Coronary artery (tissue), 2 donors: ENCODE data around the gene HOXB6.
A peak's percentile ranks its signal among the peaks of the same experiment; 100 is the strongest.

Experiments
- DNase-seq: peaks from one replicate; pipeline ENCODE4 v3.0.0-alpha.2; 2017; ENCODE audit warnings: low spot score
- H3K27ac ChIP-seq, 2 donors: fragments of 200-600 bp; sonication (generic); one replicate each; pipeline ENCODE4 v1.5.1; 2016 to 2019
- H3K4me3 ChIP-seq: fragments of 200-600 bp; sonication (generic); 2 replicates; pipeline ENCODE4 v1.5.1; 2016; ENCODE audit warnings: mild to moderate bottlenecking, moderate library complexity
- TF ChIP-seq, protein P1 (sequence below): fragments of 200-600 bp; sonication (generic); IDR thresholded peaks from one replicate; pipeline ENCODE4 v1.5.1; 2019; ENCODE audit warnings: antibody characterized with exemption

The HOXB6 gene

DNA sequence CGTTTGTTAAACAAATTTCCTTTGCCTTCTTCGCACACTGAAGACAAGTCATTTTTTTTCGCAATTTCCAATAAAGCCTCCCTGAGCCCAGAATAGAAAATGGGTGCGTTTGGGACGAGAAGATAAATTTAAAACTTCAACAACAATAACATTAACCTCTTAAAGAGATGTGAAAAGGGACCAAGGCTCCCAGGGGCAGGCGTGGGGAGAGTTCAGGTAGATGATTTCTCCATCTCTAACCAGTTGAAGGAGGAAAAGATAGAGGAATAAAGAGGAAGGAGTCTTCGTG lies 25.4 kb downstream of the HOXB6 start:
- TF ChIP-seq, protein P1, sequence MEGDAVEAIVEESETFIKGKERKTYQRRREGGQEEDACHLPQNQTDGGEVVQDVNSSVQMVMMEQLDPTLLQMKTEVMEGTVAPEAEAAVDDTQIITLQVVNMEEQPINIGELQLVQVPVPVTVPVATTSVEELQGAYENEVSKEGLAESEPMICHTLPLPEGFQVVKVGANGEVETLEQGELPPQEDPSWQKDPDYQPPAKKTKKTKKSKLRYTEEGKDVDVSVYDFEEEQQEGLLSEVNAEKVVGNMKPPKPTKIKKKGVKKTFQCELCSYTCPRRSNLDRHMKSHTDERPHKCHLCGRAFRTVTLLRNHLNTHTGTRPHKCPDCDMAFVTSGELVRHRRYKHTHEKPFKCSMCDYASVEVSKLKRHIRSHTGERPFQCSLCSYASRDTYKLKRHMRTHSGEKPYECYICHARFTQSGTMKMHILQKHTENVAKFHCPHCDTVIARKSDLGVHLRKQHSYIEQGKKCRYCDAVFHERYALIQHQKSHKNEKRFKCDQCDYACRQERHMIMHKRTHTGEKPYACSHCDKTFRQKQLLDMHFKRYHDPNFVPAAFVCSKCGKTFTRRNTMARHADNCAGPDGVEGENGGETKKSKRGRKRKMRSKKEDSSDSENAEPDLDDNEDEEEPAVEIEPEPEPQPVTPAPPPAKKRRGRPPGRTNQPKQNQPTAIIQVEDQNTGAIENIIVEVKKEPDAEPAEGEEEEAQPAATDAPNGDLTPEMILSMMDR = no peak
- H3K4me3 ChIP-seq = no peak overlapping the region
- H3K27ac ChIP-seq = no peak overlapping the region
- no peak for DNase-seq

DNA sequence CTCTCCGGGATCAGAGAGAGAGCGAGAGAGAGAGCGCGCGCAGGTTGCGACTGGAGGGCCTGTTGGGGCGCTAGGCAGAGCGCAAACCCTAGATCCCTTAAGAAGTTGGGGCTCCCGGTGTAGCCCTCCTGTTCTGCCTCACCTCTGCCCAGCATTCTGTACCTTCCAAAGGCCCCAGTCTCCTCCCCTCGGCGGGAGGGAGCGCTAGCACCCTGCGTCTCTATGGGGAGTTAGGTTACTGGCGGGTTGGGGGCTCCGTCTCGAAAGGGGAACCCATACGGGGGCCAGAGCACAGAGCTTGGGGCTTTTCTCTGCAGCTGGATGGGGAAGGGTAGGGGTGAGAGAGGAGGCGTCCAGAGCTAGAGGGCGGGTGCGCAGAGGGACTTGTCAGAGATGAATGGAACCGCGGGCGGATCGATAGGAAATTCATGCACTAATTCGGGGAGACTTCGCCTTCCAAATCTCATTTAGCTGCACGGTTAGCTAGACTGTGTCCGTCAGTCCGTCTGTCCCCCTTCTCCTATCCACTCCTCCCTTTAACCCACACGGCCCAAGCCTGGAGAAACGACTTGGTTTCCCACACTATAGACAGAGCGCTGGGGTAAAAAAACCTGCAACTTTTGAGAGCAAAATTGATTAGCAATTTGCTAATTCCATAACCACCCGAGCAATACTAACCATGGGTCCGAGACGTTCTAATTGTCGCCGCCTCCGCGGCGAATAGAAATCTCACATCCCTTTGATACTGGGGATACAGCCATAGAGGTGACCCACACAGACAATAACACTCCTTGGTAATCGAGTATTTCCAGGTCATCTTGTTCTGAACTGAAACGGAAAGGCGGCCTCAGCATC lies 25.9 kb downstream of the HOXB6 start:
- TF ChIP-seq, protein P1 = no peak
- Histone ChIP-seq H3K4me3 (peak overlapping the region; percentile 82), H3K27ac (peak overlapping the region; percentile 42 to 88)
- no peak for DNase-seq

DNA sequence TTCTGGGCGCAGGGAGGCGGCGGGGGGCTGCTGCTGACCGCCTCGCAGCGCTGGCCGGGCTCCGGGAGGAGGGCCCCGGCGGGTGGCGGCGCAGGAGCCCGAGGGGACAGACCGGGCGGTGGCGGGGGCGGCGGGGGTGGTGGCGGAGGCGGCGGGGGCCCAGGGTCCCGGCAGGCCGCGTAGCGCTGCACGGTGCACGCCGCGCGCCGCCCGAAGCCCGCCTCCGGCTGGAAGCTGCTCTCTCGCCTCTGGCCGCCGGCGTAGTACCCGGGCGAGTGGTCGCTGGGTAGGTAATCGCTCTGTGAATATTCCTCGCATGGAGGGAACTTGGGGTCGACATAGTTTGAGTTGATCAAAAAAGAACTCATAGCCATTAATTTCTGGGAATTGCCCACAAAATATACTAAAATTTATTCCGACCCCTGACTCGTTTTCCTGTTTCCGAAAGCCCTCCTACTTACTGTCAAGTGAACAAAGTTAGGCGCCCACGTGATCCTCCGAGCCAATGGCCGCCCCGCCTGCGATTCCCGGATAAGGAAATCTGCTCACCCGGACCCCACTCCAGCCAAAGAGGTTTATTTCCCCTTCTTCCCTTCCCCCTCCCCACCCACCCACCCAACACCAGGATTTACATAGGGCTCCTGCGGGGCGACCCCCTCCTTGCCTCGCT lies 26.7 kb downstream of the HOXB6 start, which contains the start of gene HOXB4:
HOXB4 (minus strand) TSS at position 405 of the 670 bp plus-strand sequence; CDS start at position 374, 31 bp downstream.
- H3K27ac ChIP-seq = peak within 1 kb of the TSS; percentile 42 to 88
- H3K4me3 ChIP-seq = peak within 1 kb of the TSS; percentile 82
- no peak for DNase-seq
- TF ChIP-seq, protein P1 = no peak

DNA sequence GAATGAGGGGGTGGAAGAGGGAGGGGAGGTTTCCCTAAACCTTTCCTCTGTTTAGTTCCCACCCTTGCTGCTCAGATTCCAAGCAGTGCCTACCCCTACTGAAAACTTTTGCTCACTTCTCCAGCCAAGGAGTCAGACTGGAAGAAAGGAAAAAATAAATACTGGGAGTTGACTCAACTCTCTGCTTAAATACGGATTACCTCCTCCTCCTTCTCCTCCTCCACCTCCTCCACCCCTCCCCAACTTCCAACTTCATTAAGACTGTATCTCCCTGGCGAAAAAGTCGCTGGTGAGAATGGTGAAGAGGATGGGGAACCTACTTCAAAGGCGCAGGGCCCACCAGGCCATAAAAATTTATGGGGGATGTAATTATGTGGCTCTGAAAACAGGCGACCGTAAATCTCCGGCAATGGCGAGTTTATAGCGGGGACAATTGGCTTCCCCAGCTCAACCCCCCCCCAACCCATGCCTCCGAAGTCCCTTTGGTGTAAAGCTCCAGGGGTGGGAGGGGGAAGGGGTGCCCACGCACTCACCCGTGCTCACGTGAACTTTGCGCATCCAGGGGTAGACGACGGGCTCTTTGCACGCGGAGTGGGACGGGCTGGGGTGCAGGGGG lies 27.3 kb downstream of the HOXB6 start:
- DNase-seq = no peak
- TF ChIP-seq, protein P1 = no peak
- Histone ChIP-seq H3K27ac (peak overlapping the region; percentile 42 to 88), H3K4me3 (peak overlapping the region; percentile 82)

DNA sequence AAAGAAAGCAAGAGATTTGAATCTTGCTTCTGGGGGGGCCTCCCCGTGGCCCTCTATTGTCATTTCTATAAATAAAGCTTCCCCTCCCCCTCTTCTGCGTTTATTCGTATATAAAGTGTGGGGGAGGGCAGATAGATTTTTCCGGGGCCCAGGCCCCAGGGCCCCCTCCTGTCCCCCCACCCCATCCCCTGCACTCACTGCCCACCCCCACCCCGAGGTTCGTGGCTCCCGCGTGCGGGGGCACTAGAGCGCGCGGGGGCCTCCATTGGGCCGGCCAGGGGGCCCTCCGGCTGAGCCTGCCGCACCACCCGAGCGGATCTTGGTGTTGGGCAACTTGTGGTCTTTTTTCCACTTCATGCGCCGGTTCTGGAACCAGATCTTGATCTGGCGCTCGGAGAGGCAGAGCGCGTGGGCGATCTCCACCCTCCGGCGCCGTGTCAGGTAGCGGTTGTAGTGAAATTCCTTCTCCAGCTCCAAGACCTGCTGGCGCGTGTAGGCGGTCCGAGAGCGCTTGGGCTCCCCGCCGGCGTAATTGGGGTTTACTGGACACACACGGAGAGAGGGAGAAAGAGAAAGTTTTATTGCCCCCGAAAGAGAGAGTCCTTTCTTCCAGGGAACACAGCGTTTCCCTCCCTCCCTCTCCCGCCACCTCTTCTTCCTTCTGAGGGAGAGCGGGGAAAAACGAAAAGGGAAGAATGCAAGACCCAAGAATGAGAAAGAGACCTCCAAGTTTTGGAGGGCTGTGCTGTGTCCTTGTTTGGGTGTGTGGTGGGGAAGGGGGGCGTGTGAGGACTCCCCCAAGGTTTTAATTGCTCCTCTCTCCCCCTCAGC lies 28.1 kb downstream of the HOXB6 start:
- Histone ChIP-seq H3K4me3 (peak overlapping the region; percentile 82), H3K27ac (peak overlapping the region; percentile 38 to 88)
- TF ChIP-seq, protein P1 = no peak
- DNase-seq = no peak

DNA sequence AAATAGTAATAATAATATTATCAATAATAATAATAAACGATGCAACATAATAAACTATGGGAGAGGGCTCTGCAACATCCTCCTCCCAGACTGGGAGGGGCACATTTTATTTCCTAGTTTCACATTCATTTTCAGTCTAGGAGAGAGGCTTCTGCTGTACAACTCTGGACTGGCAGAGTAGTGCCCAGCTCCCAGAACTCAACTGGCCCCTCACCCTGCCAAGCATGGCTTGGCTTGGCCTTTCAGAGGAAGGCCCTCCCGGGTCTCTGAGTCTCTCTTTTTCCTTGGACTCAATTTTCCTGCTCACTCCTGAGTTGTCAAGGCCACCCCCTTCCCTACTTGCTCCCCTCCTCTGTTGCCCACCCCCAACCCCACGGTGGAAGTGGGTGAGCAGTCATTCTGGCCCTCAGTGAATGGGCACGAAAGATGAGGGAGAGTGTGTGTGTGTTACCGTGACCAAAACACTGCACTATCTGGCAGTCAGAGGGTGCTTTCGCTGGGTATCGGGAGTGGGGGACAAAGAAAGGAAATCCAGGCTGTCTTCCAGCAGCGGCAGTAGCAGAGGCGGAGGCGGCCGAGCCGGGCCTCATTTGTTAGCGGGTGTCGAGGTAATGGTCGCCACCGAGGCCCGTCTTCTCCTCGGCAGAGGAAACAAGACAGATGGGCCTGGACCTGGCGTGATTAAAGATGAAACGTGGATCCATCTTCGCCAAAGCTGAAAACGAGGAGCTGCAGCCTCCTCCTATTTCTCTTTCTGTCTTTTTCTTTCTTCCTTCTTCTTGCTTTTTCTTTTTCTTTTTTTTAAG lies 28.9 kb downstream of the HOXB6 start:
- peak overlapping the region; percentile 82 for H3K4me3 ChIP-seq
- H3K27ac ChIP-seq = peak overlapping the region; percentile 38 to 75
- TF ChIP-seq, protein P1 = no peak
- no peak for DNase-seq
